Activated CD8-positive, alpha-beta memory T cell treated with anti-CD3 and anti-CD28 coated beads, Interleukin-2, amount 50 U/mL, for 48 hours (primary cell): ENCODE data around the gene ADAMTS13.
A peak's percentile ranks its signal among the peaks of the same experiment; 100 is the strongest.

Source experiments
- DNase-seq: peaks from one replicate; pipeline ENCODE4 v3.0.0-alpha.2; 2020

The ADAMTS13 gene

DNA sequence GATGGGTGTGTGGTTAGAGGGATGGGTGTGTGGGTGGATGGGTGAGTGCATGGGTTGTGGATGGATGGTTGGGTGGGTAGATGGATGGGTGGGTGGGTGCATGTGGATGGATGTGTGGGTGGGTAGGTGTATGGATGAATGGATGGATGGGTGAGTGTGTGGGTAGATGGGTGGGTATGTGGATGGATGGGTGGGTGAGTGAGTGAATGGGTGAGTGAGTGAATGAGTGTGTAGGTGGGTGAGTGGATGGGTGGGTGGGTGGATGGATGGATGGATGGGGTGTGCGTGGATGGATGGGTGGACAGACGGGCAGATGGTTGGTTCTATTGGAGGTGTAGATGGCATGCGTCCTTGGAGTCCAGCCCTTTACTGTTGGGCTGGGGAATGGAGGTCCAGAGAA lies 28.8 kb upstream of the ADAMTS13 start:
- DNase-seq = no peak

DNA sequence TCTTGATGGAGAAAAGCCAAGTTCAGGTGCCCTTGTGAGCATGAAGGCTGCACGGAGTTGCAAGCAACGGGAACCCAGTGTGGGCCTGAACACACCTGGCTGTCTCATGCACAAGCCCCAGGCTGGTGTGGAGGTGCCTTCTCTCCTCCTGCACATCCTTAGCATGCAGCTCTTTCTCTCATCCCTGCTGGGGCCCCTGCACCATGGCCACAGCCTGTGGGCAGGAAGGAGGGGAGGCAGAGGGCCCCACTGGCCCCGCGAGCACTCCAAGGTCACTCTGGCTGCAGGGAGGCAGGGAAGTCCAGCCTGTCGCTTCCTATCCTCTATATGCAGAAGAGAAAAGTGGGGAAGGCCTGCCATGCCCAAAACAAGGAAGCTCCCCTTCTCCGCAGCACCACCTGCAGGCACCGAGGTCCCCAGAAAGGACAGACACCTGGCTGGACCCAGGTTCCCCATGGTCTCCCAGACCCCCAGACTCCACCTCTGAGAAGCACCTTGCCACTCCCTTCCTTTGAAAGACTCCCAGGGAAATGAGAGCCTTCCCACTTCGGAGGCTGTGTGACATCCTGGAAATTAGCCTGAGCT lies 27.4 kb upstream of the ADAMTS13 start:
- no peak for DNase-seq

DNA sequence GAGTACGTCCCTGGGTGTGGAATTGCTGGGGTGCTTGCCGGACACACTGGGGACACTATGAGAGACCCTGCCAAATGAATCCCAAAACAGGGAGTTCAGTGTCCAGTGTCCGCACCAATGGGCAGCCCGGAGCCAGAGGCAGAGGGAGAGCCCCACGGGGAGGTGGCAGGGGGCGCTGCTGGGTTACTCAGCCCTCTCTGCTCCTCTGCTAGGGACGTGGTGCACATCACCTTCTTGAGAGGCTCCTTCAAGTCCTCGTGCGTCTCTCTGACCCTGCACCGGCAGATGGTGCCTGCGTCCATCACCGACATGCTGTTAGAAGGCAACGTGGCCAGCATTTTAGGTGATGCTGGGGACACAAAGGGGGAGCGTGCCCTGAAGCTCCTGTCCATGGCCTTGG lies 25.2 kb upstream of the ADAMTS13 start:
- DNase-seq = no peak

DNA sequence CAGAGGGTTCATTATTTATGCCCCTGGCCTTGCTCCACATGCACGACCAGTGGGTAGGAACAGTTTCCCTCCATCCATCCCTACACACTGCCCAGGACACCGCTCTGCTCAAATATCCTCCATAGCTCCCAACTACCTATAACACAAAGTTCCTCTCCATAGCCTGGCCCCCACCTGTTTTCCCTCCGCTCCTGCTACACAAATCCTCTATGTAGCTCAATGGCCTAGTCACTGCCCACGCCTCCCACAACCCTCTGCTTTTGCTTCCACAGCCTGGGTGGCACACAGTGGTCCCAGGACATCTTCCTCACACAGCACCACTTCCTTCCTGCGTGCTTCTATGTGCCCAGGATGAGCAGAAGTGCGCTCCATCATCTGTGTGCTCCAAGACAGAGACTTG lies 24.8 kb upstream of the ADAMTS13 start:
- no peak for DNase-seq

DNA sequence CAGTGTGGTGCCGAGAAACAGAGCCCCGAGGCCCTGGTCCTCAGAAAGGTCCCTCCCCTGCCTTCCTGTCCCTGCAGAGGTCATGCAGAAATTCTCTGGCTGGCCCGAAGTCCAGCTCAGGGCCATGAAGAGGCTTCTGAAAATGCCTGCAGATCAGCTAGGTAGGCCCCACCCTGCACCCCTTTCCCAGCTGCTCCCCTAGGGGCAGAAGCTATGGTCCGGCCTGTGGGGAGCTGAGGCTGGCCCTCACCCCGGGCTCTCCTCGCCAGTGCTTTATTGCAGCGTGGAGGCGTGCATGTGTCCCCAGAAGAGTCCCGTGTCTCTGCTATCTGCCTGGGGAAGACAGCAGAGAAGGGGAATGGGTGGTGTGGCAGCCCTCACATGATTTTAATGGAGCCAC lies 24.3 kb upstream of the ADAMTS13 start:
- DNase-seq = no peak

DNA sequence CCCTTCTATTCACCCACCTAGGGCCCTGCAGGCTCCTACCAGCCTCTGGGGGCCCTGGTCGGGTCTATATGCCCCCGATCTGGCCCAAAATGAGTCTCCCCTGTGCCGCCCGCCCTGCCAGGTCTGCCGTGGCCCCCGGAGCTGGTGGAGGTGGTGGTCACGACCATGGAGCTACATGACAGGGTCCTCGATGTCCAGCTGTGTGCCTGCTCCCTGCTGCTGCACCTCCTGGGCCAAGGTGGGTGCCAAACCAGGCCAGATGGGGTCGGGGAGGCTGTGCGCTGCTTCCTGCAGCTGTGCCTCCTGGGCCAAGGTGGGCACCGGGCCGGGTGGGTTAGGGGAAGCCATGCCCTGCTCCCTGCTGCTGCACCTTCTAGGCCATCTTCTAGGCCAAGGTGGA lies 21.9 kb upstream of the ADAMTS13 start:
- DNase-seq = no peak

DNA sequence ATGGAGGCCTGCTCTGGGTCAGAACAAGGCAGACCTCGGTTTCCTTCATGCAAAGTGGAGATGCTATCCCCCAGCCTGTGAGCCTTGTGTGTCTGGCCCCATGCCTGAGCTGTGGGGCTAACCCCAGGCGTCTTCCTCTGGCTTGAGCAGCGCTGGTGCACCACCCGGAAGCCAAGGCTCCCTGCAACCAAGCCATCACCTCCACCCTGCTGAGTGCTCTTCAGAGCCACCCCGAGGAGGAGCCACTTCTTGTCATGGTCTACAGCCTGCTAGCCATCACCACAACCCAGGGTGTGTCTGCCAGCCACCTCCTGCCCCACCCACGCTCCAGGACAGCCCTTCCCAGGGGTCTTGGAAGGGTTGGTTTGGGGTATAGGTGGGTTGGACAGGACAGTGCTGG lies 20.6 kb upstream of the ADAMTS13 start:
- no peak for DNase-seq

DNA sequence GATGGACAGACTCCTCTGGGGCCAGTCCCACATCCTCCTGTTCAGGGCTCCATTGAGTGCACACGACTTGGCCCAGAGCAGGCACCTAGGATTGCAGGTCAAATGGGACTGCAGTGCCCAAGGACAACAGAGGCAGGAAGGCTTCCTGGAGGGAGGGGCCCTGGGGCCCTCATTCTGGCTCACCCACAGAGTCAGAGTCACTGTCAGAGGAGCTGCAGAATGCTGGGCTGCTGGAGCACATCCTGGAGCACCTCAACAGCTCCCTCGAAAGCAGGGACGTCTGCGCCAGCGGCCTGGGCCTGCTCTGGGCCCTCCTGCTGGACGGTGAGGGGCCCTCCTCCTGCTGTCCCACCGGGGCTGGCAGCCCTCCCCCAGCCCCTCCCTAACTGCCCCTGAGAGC lies 19.5 kb upstream of the ADAMTS13 start:
- no peak for DNase-seq

DNA sequence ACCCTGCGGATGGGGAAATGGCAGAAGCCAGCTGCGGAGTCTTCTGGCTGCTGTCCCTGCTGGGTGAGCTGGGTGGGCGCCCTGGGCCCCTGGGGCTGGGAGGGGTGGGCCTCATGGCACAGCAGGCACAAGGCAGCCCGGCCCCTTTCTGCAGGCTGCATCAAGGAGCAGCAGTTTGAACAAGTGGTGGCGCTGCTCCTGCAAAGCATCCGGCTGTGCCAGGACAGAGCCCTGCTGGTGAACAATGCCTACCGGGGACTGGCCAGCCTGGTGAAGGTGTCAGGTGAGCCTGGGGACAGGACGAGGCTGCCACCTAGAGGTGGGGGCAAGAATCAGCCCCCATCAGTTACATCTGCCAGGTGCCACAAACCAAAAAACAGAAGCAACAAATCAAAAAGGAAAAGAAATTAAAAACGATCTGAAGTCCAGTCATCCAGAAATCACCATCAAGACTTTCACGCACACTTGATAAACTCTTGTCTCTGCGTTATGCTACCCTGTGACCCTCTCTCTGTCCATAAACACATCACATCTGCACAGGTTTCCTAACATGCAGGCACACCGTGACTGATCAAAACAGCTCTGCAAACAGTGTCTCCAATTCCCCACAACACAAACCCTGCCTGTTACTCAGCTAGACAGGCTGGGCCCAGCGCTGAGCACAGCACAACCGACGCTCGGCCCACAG lies 18.3 kb upstream of the ADAMTS13 start:
- peak; percentile 73 for DNase-seq

DNA sequence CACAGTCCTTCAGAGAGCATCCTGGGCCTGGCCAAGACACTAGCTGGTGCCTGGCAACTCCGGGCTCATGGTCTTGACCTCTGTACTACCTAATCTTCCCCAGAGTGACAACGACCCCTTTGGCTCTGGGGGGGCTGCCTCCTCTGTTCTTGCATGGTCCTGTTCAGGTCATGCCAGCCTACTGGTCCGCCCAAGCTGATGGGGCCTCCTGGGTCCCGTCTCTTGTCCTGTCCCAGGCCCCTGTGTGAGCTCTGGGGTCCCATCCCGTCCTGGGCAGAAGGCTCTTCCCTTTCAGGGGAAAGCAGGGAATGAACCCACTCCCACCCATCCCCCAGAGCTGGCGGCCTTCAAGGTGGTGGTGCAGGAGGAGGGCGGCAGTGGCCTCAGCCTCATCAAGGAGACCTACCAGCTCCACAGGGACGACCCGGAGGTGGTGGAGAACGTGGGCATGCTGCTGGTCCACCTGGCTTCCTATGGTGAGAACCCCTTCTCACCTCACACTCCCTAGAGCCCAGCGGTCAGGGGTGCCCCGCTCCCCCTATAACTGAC lies 17.6 kb upstream of the ADAMTS13 start:
- DNase-seq = no peak

DNA sequence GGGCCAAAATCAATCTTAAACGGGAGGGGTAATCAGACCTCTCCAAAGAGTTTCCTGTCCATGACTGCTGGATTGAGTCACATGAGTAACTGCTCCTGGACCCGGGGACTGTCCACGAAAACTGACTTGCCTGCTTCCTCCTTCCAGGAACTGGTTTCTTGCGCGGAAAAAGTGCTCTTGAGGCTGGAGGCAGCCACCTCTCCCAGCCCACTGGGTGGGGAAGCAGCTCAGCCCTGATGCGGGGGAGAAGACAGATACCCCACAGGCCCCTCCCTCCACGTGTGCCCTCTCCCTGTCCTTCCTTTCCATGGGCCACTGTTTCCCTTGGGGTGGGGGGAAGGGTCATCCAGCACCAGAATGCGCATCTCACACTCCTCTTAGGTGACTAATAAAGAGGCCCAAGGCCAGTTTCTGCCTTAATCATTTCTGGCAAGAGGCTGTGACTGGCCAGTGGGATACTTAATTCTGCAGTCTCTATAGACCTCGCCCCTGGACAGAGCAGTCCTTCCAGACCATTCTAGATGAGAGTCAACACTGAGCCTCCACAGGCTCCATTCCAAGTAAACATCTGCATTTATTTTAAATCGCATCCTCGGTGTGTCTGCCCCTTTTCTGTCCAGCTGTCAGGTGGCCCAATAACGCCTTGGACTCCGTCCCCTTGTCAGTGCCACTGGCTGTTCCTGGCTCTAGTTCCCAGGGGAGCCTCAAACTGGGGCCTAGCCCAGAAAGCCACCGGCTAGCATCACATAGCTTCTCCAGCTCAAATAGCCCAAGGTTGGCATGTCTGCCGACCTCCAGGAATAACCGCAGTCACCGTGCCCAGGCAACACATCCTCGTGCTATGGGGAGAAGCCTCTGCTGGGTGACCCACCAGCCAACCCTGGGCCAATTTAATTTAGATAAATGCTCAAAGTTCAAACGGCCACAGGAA lies 16.4 kb upstream of the ADAMTS13 start:
- no peak for DNase-seq

DNA sequence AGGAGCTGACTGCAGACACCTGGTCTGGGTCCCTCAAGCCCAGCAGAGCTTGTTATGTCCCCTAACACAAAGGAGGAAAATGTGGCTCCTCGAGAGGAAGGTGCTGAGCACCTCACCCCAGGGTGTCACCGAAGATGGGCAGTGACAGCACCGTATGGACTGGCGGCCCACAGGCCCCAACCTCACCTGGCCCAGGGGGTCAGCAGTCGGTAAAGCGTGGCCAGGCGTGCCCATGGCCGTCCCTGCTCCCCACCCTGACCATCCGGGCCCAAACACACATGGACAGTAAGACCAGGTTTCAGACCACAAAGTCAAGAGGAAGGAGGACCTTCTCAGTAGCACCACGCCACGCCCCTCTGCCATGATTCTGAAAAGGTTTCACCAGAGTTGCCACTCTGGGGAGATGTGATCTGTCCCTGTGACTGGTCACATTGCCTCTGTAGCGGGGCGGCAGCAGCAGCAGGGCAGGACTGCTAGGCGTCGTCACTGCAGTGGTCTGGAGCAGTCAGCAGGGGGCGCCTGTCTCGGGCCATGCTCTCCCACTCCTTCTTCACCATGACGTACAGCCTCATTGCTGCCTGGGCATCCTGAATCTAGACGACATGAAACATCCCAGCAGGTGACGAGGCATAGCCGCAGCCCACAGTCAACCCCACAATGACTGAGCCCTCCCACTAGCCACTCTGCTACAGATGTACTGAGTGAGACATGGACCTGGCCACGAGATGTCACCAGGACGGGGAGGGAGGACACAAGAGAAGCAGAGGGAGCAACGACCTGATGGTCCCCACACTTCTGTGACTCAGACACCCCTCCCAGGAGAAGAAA lies 15.5 kb upstream of the ADAMTS13 start:
- peak; percentile 94 for DNase-seq

DNA sequence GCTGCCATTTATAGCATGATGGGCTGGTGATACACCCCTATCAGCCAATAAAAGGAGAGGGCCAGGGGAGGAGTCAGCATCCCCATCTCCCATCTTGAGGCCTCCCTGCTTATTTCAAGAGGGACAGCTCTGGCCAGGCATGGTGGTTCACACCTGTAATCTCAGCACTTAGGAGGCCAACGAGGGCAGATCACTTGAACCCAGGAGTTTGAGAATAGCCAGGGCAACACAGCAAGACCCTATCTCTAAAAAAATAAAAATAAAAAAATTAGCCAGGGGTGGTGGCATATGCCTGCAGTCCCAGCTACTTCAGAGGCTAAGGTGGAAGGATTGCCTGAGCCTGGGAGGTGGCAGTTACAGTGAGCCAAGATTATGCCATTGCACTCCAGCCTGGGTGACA lies 14.1 kb upstream of the ADAMTS13 start:
- no peak for DNase-seq

DNA sequence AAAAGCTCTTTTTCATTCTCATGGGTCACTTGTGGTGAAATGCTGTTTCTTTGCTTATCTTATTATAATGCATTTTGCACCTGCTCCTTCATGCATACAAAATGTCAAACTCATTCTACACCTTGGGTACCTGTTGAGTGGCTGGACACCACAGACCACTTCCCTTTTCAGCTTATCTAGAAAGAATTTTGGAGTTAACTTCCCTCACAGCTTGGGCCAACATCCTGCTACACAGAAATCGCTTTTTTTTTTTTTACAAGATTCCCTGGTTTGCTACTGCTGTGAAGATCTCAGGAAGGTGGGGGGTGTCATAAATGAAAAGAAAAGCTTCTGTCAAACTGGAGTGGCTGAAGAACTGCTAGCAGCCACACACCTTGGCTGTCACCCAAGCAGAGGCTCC lies 7.0 kb upstream of the ADAMTS13 start:
- DNase-seq = no peak

DNA sequence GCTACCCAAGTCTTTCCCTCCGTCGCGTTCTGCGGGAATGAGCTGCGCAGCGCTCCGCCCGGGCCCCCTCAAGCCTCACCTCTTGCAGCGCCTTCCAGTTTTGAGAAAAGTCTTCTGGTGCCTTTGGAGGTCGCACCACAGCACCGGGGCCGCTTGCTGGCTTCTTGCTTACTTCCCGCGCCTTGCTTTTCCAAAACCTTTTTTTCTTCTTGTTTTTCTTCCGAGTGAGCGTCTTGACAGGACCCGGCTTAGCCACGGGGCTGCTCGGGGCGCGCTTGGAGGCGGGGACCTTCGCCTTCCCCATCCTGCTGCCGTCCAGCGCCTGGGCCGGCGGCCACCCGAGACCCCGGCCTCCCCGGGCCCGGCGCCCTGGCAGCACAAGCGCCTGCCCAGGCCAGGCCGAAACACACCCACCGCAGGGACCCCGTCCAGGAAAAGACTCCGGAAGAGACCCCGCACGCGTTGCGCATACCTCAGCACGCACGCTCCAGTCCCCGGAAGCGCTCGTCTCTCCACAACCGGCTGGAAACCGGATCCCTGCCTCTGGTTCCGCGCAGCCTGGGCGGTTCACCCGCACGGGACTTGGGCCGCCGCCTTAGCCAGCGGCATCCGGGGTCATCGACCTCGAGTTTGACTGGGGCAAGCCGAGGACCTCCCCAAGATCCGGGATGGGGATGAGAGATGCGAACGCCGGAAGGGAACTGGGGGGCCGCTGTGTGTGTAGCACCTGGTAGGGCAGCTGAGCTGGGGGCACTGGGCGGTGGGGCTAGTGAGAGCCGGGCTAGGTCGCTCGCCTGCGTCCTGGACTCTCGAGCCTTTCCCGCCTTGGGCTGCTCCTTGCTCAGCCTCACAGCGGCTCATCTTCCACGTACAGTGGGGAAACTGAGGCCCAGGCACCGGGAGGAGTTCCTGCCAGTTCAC lies 4.4 kb upstream of the ADAMTS13 start, which contains the start of gene REXO4:
Gene REXO4, minus strand, starts transcription at position 470 of the 921 bp plus-strand sequence. Its CDS starts 166 bp downstream, at position 304.
- peak; percentile 95 for DNase-seq

DNA sequence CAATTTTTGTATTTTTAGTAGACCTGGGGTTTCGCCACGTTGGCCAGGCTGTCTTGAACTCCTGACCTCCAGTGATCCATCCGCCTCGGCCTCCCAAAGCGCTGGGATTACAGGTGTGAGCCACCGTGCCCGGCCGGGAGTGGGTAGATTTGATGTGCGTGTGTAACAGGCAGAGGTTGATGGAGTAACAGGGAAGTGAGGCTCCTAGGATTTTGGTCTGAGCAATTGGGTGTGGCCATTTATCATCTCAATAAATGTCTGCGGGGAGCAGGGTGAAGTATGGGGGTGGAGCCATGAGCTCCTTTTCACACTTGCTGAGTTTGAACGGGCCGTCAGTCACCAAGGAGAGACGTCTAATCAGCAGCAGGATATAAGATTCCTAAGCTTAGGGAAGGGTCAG lies 3.2 kb upstream of the ADAMTS13 start:
- no peak for DNase-seq

DNA sequence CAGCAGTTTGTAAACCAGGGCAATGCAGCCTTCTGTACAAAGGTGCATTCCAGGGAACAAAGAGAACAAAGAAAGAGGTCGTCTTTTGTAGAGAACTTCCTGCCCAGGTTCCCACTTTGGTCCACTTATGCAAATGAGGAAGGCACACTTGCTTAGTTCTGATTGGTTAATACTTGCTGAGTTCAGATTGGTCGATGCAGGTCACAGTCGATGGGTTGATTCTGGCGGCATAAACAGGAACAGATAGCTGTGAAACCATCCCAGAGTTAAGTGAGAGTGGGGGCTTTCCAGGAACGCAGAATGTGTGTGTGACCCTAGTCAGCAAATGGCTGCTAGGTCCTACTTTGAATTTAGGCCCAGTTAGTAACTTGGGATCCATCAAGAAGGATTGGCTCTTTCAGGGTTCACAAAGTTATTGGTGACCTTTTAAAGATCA lies 1.8 kb upstream of the ADAMTS13 start:
- DNase-seq = no peak

DNA sequence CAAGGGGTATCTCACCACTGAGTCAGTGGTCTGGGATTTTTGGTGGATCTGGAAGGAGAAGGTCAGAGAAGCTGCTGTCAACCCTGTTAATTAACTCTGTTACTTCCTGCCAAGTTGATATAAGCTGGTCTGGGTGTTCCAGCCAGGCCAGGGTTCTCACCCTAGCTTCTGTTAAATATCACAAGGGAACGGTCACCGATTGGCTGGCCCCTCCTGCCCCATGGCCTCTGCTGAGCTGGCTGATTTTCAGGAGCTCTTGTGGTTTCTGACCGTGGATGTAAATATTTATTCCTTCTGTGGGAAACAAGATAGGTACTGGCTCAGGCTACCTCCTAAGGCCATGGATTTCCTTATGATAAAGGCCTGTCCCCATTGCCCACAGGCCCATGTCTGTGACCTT lies 1.0 kb downstream of the ADAMTS13 start:
- no peak for DNase-seq

DNA sequence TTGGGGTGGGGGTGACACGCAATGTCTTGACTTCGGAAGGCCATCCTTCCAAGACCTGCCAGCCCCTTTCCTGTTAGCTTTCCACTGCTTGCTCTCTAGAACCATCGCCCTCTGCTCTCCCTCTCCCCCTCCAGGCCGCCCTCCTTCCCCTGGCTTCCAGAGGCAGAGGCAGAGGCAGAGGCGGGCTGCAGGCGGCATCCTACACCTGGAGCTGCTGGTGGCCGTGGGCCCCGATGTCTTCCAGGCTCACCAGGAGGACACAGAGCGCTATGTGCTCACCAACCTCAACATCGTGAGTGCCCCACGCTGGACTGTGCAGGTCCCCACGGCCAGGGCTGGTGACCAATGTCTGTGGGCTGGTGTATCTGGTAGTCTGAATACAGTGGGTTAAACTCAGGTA lies 2.0 kb downstream of the ADAMTS13 start:
- no peak for DNase-seq

DNA sequence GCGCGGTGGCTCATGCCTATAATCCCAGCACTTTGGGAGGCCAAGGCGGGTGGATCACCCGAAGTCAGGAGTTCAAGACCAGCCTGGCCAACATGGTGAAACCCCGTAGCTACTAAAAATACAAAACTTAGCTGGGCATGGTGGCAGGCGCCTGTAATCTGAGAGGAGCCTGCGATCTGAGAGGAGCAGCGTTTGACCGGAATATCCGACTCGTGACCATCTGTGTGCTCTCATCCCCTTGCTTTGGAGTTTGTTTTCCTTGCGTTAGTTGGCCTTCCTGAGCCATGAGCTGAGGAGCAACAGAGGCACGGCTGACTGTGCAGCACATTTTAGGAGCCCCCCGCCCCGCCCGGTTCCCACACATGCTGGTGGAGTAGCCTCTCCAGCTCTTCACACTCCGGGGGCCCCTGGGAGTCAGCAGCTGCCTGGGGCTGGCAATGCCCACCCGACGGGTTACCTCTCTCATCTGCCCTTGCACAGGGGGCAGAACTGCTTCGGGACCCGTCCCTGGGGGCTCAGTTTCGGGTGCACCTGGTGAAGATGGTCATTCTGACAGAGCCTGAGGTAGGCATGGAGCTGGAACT lies 3.0 kb downstream of the ADAMTS13 start:
- no peak for DNase-seq

DNA sequence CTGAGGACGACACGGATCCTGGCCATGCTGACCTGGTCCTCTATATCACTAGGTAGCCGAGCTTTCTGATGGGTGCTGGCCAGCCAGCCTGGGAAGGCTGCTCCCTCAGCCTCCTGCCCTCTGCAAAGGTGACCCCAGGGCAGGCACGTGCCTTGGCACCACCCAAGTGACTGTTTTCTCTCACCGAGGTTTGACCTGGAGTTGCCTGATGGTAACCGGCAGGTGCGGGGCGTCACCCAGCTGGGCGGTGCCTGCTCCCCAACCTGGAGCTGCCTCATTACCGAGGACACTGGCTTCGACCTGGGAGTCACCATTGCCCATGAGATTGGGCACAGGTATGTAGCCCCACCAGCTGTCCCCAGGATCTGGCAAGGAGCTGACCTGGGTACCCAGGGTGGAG lies 3.8 kb downstream of the ADAMTS13 start:
- DNase-seq = no peak
